OCI-LY1 (cell line): Measurements from ENCODE around the gene SMIM14.

Experiments
- EZH2 ChIP-seq: fragments of 200-600 bp; sonication (generic), shearing (Covaris generic); IDR thresholded peaks from 2 replicates; pipeline ENCODE4 v1.8.0; 2017; ENCODE audit warnings: borderline replicate concordance, mixed run types, mild to moderate bottlenecking, antibody characterized with exemption, low read length, moderate library complexity, mixed read lengths
- TF ChIP-seq, protein P1 (sequence below): fragments of 200-600 bp; sonication (generic), shearing (Covaris generic); IDR thresholded peaks from 2 replicates; pipeline ENCODE4 v1.5.1; 2017; ENCODE audit warnings: mild to moderate bottlenecking, antibody characterized with exemption, low read length, moderate library complexity, mixed read lengths

- TF ChIP-seq, protein P1, sequence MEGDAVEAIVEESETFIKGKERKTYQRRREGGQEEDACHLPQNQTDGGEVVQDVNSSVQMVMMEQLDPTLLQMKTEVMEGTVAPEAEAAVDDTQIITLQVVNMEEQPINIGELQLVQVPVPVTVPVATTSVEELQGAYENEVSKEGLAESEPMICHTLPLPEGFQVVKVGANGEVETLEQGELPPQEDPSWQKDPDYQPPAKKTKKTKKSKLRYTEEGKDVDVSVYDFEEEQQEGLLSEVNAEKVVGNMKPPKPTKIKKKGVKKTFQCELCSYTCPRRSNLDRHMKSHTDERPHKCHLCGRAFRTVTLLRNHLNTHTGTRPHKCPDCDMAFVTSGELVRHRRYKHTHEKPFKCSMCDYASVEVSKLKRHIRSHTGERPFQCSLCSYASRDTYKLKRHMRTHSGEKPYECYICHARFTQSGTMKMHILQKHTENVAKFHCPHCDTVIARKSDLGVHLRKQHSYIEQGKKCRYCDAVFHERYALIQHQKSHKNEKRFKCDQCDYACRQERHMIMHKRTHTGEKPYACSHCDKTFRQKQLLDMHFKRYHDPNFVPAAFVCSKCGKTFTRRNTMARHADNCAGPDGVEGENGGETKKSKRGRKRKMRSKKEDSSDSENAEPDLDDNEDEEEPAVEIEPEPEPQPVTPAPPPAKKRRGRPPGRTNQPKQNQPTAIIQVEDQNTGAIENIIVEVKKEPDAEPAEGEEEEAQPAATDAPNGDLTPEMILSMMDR, result no peak
- no peak for TF ChIP-seq EZH2
Observed at GRCh38 chr4:39529534-39529933, 109.1 kb downstream of the SMIM14 start.
